K562 (cell line): ENCODE results near the gene CRYBG3.

Experiments
- JUND ChIP-seq, 2 experiments: IDR thresholded peaks; 2 replicates in 1 of 2; 3 replicates in 1 of 2; pipeline ENCODE4 v1.6.1; 2011; ENCODE audit warnings: borderline replicate concordance in 2 of 2, low read depth in 2 of 2, low read length in 2 of 2, improper control_type of control experiment in 1 of 2, missing biosample characterization in 1 of 2, missing genetic modification characterization in 1 of 2, missing genetic modification reagents in 1 of 2
- POLR2A ChIP-seq: fragments of 450-650 bp; conservative IDR thresholded peaks from 2 replicates; pipeline ENCODE4 v1.6.1; 2016
- POLR2AphosphoS5 ChIP-seq: IDR thresholded peaks from 2 replicates; pipeline ENCODE4 v1.6.1; 2011; ENCODE audit warnings: mild to moderate bottlenecking, low read depth, low read length, moderate library complexity; ENCODE audit not compliant: control insufficient read depth, insufficient read depth
- RAD21 ChIP-seq, 2 experiments: fragments of 250-450 bp in 1 of 2; fragments of 450-650 bp in 1 of 2; sonication (Bioruptor Pico) in 1 of 2; formaldehyde crosslinking in 1 of 2; IDR thresholded peaks in 1 of 2; conservative IDR thresholded peaks in 1 of 2; 2 replicates each; pipeline versions ENCODE4 v1.4.0 to v1.8.0; 2020 to 2022; ENCODE audit warnings: mild to moderate bottlenecking in 2 of 2, moderate library complexity in 1 of 2
- RFX5 ChIP-seq: IDR thresholded peaks from 2 replicates; pipeline ENCODE4 v1.6.1; 2011; ENCODE audit warnings: low read depth, mild to moderate bottlenecking, improper control_type of control experiment, low read length
- TF ChIP-seq, protein P1 (sequence below): fragments of 250-450 bp; sonication (Bioruptor Pico); IDR thresholded peaks from 2 replicates; pipeline ENCODE4 v1.5.0; 2020; ENCODE audit warnings: mild to moderate bottlenecking, borderline replicate concordance

DNA sequence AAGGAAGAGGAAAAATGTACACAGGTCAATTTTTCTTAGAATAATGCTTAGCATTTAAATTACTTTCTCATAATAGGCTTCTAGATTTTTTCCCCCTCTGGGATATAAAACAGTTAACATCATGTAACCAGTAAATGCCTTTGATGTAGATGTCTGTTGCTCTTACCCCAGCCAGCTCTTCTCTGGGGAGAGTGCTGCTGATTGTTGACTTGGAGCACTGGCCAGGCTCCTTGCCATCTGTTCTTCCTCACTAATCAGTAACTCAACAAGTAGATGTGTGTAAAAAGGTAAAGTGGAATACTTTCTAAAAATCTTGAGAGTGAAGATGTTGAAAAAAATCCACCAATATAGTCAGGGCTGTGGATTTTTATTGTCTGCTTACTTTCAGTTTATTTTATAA lies 108.2 kb downstream of the CRYBG3 start:
- TF ChIP-seq RAD21 (CRISPR knock-in tag; conservative IDR thresholded peaks at IDR 0.05 in 1 of 2, IDR thresholded peaks at IDR 0.05 in 1 of 2) = no peak
- no peak for TF ChIP-seq JUND (IDR thresholded peaks at IDR 0.05; ENCODE audit: borderline replicate concordance, low read depth, low read length)
- no peak for TF ChIP-seq JUND (tag; IDR thresholded peaks at IDR 0.05; ENCODE audit: borderline replicate concordance, low read depth, low read length)
- TF ChIP-seq POLR2AphosphoS5 = no peak
- TF ChIP-seq POLR2A = no peak
- no peak for TF ChIP-seq RFX5
- TF ChIP-seq, protein P1, sequence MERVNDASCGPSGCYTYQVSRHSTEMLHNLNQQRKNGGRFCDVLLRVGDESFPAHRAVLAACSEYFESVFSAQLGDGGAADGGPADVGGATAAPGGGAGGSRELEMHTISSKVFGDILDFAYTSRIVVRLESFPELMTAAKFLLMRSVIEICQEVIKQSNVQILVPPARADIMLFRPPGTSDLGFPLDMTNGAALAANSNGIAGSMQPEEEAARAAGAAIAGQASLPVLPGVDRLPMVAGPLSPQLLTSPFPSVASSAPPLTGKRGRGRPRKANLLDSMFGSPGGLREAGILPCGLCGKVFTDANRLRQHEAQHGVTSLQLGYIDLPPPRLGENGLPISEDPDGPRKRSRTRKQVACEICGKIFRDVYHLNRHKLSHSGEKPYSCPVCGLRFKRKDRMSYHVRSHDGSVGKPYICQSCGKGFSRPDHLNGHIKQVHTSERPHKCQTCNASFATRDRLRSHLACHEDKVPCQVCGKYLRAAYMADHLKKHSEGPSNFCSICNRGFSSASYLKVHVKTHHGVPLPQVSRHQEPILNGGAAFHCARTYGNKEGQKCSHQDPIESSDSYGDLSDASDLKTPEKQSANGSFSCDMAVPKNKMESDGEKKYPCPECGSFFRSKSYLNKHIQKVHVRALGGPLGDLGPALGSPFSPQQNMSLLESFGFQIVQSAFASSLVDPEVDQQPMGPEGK (CRISPR knock-in tag) = no peak
